NCI-H82 treated with DMSO at 0.1 percent for 48 hours (cell line): ENCODE data around the gene MDFIC.
"Not testable (repeated sequence)": the region's sequence is repeated elsewhere in the genome, so short reads cannot be mapped to it uniquely, and the experiment has no call there.

Source experiments
- DNase-seq: peaks from one replicate; lab custom pipeline; 2025; ENCODE audit not compliant: unreplicated experiment; lab: John Stamatoyannopoulos, UW

MDFIC gene, protein sequence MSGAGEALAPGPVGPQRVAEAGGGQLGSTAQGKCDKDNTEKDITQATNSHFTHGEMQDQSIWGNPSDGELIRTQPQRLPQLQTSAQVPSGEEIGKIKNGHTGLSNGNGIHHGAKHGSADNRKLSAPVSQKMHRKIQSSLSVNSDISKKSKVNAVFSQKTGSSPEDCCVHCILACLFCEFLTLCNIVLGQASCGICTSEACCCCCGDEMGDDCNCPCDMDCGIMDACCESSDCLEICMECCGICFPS

DNA sequence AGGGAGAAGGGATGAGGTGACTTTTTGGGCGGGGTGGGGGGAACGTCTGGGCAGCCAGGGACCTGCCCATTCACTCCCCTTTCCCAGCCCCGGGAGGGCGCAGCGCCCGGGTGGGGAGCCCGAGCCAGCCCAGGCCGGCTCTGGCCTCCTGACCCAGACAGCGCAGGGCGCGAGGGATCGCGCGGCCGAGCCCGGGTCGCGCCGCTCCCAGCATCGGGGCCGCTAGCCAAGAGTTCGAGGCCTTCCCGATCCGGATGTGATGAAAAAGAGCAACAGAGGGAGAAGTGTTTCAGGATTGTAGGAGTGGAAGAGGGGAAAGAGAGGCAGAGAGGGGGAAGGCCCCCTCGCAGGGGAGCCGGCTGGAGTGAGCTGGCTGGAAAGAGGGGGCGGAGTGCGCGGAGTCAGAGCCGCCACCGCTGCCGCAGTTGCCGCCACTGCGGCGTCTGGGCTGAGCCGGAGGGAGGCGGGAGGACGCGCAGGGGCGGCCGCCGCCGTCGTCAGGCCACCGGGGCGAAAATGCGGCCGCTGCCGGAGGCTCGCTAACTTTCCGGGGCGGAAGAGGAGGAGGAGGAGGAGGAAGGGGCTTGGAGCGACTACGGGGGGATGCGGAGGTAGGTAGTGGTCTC, at the start of gene MDFIC:
MDFIC (plus strand) TSS at position 69 of the 626 bp plus-strand sequence. CDS start 940 bp downstream, outside the sequence.
- no peak for DNase-seq

GRCh38 chr7:114874170-114874569, 47.7 kb upstream of the MDFIC start:
- no peak for DNase-seq

- no peak for DNase-seq
Observed at GRCh38 chr7:114875186-114875585, 46.7 kb upstream of the MDFIC start.

GRCh38 chr7:114879554-114879953, 42.3 kb upstream of the MDFIC start:
- no peak for DNase-seq

- DNase-seq = no peak
Observed at GRCh38 chr7:114885836-114886235, 36.1 kb upstream of the MDFIC start.

GRCh38 chr7:114886241-114886640, 35.7 kb upstream of the MDFIC start:
- no peak for DNase-seq

DNA sequence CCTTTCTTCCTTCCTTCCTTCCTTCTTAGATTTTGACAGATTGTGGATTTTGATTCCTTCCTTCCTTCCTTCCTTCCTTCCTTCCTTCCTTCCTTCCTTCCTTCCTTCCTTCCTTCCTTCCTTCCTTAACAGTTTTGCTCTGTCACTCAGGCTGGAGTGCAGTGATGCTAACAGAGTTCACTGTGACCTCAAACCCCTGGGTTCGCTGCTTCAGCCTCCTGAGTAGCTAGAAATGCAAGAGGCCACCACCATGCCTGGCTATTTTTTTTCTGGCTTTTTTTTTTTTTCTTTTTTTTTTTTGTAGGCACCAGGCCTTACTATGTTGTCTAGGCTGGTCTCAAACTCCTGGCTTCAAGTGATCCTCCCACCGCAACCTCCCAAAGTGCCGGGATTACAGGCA, 32.8 kb upstream of the MDFIC start:
- DNase-seq = not testable (repeated sequence)

DNA sequence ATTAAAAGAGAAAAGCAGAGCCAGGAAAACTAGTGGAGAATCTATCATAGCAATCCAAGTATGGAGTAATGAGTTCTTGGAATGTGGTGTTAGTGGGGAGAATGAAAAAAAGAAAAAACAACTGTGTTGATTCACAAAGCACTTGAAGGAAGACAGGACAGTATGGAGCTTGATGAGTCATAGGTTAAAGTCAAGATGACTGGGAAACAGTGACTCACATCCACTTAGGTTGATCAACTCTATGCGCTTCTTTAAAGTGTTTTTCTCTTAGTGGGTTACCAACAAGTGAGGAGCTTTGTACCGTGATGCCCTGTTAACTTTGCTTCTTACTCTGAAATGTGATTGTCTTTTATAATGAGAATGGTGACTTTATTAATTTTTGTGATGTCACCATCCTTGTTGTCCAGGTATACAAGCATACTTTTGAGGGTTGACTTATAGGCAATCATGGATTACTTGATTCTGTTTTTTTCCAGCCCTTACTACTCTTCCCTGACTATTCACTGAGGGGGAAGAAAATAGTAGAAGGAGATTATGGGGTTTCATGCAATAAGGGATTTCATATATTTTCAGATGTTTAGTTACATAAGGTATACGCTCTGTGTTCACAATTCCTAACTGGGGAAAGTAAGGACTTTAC, 32.1 kb upstream of the MDFIC start:
- no peak for DNase-seq

- no peak for DNase-seq
Observed at GRCh38 chr7:114890561-114890960, 31.3 kb upstream of the MDFIC start.

DNA sequence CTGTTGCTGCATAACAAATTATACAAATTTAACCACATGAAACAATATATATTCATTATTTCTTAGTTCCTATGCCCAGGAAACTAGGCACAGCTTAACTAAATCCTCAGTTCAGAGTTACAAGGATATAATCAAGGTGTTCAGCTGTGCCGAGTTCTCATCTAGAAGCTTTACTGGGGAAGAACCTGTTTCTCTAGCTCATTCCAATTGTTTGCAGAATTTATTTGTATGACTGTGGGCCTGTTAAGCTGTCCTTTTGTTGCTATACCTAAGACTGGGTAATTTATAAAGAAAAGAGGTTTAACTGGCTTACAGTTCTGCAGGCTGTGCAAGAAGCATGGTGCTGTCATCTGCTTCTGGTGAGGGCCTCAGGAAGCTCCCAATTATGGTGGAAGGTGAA, 21.8 kb upstream of the MDFIC start:
- DNase-seq = no peak

DNA sequence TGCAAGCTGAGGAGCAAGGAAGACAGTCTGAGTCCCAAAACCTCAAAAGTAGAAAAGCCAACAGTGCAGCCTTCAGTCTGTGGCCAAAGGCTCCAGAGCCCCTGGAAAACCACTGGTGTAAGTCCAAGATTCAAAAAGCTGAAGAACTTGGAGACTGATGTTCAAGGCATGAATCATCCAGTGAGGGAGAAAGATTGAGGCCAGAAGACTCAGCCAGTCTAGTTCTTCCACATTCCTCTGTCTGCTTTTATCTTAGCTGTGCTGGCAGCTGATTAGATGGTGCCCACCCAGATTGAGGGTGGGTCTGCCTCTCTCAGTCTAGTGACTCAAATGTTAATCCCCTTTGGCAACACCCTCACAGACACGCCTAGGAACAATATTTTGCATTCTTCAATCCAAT, 20.1 kb upstream of the MDFIC start:
- DNase-seq = no peak

GRCh38 chr7:114903131-114903530, 18.8 kb upstream of the MDFIC start:
- no peak for DNase-seq

- no peak for DNase-seq
Observed at GRCh38 chr7:114910787-114911186, 11.1 kb upstream of the MDFIC start.

- no peak for DNase-seq
Observed at GRCh38 chr7:114911411-114911810, 10.5 kb upstream of the MDFIC start.

- no peak for DNase-seq
Observed at GRCh38 chr7:114916261-114916892, 5.5 kb upstream of the MDFIC start.

DNA sequence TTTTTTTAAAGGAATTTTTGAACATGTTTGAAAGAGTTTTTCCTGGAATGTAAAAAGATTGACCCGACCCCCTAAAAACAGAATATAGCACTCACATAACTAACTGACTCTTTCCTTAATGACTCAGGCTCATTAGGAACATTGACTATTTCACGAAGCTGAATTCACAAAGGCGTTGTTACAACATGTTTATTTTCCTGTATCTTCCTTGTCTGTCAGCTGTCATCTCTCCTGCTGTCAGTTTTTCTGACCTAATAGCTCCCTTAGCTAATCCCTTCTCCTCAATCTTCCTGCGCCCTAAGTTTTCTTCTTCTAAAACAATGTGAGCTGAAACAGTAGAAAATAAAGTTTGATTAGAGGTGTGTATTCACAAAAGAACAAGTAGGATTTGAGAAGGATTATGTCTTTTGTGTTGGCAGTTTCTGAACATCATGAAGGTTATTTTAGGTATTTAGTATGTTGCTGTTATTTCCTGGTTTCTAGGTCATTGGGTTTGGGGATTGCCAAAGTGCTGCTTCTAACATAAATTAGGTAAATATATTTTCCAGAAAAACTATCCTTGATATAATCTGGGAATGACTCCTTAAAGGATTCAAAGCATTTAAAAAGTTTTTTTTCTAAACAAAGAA, 4.6 kb upstream of the MDFIC start:
- no peak for DNase-seq

- no peak for DNase-seq
Observed at GRCh38 chr7:114919587-114919986, 2.3 kb upstream of the MDFIC start.

DNA sequence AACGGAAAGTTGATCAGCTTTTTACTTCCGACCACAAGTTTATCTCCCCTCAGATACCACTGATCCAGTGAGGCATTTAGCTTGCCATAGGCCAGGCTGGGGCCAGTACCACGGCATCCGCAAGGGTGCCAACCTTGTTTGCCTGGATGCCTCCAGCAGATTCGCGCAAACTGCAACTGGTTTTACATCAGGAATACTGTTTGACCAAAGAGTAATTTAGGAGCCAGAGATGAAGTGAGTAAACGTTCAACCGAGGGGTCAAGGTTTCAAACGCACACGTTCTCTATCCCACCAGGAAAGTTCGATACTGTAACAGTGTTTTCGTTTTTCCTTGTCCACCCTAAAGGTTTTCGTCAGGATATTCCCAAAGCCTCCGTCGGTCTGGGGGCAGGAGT, 266 bp upstream of the MDFIC start:
- no peak for DNase-seq

DNA sequence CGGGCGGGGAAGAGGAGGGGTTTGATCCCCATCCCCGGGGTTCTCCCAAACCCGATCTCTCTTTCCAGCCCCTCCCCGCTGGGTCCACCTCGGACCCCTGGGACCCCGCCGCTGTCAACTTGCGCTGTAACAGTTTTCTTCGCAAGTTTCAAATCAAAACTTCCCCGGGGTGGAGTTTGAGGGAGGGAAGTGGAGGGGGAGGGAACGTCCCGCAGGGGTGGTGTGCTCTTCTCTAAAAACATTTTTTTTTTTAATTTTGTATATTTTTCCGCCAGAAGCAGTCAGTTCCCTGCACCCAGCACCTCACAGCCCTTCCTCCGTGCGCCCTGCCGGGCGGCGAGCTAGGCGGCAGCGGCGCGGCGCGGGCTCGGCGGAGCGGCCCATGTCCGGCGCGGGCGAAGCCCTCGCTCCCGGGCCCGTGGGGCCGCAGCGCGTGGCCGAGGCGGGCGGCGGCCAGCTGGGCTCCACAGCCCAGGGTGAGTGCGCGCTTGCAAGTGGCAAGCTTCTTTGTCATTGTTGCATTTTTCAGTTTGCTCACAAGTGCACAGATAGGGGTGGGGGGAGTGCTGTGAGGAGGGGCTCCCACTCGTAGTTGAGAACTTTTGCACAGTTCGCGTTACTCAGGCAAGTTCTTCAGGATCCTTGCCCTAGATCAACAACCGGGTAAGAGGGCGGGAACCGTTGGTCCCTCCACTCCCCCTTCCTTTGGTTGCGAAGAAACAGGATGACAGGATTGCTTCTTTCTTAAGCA, 933 bp downstream of the MDFIC start:
- no peak for DNase-seq

DNA sequence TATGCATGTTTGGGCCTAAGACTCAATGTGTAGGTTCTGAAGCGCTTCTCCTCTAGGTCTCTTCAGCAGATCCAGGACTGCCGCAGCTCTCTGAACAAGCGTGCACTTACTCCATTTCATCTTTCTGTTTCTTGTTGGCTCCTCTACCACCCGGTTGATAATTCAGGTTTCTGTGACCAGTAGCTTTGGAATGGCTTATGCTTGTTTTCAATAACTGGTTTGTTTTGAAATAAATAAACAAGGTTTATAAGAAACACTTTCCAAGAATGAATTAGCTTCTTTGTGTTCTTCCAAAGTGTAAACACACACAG, 1.5 kb downstream of the MDFIC start:
- DNase-seq = no peak
